ENCODE results near the gene SLC2A11.
"Not testable (repeated sequence)": the region's sequence is repeated elsewhere in the genome, so short reads cannot be mapped to it uniquely, and the experiment has no call there.

Gene SLC2A11

DNA sequence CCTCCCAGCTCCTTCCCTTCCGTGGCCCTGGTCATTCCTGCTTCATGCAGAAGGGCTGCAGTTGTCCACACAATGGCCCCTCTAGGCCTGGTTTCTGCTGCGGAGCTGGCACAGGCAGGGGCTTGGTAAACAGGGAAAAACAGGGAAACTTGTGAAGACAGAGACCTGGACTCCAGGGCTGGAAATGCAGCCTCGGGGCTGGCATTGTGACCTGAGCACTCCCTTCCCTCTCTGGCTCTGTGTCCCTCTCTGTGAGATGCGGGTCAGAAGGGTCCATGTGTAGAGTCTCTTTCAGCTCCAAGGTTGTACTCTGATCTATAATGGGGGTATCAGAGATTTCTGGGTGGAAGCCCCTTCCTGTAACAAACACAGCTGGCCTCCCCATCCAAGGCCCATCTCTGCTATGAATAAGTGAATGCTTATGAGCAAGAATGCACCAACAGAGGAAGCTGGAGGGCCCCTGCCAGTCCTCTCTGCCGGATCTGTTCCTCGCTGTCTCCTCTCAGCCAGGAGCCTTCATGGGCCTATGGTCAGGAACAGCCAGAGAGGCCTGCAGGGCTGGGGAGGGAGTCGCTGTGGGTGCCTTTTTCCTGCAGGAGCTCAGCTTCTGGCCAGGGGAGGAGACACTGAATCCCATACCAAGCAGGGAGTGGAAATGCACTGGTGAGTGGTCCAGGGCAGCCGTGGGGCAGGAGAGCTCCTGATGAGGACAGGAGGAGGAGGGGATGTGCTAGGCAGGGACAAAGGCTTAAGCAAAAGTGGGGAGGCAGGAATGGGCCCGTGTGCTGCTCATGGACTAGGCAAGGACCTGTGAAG is 12.2 kb upstream of the SLC2A11 start:
- in situ Hi-C loops (cut with MboI; ENCODE audit: low sequenced_read_pairs) = no loop called here

- in situ Hi-C loops (cut with MboI; ENCODE audit: low sequenced_read_pairs) = no loop called here
These were observed 11.6 kb upstream of the SLC2A11 start for GRCh38 chr22:23846081-23846469.

DNA sequence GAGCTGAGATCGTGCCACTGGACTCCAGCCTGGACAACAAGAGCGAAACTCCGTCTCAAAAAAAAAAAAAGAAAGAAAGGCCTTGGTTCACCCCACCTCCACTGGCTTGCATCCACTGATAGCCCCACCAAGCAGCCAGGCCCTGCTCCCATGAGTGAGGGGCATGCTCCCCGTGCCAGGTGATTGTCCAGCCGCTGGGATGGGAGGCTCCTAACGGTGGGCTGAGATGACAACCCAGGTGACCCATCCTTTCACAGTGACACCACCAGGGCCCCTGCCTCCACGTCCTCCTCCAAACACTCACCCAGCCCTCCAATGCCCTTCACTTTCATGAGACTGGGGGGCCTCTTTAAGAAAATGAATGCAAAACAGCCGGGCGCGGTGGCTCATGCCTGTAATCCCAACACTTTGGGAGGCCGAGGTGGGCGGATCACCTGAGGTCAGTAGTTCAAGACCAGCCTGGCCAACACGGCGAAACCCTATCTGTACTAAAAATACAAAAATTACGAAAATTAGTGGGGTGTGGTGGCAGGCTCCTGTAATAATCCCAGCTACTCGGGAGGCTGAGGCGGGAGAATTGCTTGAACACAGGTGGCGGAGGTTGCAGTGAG is 10.3 kb upstream of the SLC2A11 start:
- in situ Hi-C loops (cut with MboI; ENCODE audit: low sequenced_read_pairs) = no loop called here

DNA sequence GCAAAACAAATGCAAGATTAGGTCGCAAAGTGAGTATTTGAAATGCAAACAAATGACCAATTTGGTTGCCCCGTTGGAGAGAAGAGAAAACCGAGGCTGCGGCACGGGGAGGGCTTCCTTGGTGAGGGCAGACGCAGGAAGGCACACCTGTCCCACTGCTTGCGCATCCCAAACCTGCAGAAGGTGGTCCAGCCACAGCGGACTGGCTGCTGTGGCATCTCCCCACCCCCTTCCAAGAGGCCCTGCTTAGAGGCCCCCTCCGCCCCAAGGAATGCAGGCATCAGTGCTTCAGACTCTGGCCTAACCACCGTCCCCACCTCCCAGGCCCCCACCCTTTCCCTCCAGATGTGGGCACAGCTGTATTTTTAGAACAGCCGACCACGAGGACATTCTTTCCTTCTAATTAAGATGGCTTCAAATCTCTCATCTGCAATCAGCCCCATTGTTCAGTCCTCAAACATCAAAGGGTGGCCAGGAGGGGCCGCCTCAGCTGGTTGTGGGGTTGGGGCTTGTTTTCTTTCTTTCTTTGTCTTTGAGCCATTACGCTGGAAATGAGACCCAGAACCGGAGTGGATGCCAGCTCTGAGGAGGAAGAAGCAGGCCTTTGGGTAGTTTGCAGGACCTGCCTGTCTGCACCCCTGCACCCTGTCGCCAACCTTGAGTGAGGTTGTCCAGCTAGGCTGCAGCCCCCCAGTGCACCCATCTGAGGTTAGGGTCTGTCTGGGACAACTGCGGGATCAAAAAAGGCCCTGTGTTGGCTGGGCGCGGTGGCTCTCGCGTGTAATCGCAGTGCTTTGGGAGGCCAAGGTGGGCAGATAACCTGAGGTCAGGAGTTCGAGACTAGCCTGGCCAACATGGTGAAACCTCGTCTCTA is 9.4 kb upstream of the SLC2A11 start:
- in situ Hi-C loops (cut with MboI; ENCODE audit: low sequenced_read_pairs) = no loop called here

DNA sequence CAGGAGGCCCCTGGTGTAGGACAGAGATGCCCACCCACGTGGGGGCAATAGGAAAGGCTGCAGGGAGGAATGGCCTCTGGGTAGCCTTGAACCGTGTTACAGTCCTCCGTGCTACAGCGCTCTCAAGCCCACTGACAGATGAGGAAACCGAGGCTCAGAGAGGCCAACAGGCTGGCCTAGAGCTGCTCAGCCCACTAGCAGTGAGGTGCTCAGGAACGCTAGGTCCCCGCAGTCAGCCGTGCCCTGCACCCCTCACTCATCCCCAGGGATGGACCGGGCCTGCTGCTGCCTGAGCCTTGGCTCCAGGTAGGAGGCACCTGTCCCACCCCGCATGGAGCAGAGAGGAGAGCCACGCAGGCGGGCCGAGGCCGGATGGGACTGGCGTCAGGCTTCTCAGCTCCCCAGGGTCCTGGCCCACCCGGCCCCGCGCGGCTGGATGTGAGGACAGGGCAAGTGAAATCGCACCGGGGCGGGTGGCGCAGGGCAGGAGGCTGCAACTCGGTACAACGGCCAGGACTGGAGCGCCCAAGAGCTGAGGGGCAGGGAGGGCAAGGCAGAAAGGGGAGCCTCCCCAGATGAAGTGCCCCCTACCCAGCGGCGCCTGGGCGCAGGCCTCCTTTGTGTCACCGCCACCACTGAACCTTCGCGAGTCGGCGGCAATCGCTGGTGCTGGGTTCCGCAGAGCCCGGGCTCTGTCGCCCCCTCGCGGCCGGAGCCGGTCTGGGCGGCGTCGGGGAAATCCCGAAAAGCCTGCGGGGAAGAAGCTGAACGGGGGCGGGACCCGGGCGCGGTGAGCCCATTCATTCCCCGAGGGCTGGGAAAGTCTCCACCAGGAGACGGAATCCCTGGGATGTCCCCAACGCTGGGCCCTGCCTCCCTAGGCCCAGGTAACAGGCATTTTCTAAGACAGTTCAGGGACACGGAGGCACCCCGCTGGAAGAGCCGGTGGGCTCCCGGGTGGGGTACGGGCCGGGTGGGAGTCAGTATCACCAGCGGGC is 8.4 kb upstream of the SLC2A11 start:
- in situ Hi-C loops (cut with MboI; ENCODE audit: low sequenced_read_pairs) = no loop called here

DNA sequence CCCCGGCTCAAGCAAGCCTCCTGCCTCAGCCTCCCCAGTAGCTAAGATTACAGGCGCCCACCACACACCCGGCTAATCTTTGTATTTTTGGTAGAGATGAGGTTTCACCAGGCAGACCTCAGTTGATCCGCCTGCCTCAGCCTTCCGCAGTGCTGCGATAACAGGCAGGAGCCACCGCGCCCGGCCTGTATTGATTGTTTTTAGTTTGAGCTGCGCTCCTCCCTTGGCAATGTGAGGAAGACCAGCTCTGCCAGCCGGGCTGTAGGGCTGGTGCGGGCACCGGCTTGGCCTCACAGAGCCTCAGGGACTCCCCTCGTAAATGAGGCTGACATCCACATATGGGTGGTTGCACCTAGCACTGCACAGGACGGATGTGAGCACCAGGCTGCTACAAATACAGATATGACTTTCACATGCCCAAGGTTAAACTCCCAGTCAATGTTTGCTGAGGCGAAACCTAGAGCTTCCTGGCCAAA is 7.5 kb upstream of the SLC2A11 start:
- in situ Hi-C loops (cut with MboI; ENCODE audit: low sequenced_read_pairs) = no loop called here

DNA sequence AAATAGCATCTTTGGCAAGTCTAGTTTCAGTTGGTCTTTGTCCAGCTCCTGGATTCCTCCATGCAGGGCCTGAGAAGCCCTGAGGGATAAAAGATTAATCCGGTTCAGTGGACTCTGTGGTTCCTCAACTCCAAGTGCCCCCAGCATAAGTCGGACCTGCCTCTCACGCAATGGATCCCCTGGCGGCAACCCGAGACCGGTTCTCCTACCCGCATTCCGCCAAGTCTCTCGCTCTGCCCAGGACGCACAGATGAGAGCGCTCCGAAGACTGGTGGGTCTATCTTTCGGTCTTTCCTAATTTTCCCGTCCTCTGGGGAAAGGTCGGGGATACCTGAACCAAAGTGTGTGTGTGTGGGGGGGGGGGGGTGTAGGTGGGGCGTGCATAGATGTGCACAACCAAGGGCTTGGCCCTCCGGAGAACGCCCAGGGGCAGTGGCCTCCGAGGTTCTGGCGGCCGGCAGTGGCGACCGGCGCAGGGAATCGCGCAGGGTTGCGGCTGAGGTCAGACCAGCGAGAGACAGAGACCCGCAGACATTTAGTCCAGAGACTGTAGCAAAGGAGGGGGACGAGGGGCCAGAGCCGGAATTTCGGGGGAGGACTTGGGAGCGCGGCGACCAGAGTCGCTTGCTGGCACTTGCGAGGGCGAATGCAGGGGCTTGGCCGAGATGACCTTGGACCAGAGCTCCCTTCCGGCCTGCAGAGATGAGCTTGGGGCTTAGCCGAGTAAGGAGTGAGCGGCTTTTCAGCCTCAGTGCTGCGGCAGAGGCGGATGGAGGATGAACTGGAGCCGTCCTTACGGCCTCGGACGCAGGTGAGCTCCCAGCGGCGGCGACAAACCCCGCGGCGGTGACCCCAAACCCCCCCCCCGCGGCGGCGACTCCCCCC is 712 bp upstream of the SLC2A11 start:
- in situ Hi-C loops (cut with MboI; ENCODE audit: low sequenced_read_pairs) = no loop called here

- in situ Hi-C loops (cut with MboI; ENCODE audit: low sequenced_read_pairs) = no loop called here
These were observed 775 bp downstream of the SLC2A11 start for GRCh38 chr22:23858484-23858815.

- in situ Hi-C loops (cut with MboI; ENCODE audit: low sequenced_read_pairs) = no loop called here
These were observed 1.5 kb downstream of the SLC2A11 start for GRCh38 chr22:23859201-23859600.

DNA sequence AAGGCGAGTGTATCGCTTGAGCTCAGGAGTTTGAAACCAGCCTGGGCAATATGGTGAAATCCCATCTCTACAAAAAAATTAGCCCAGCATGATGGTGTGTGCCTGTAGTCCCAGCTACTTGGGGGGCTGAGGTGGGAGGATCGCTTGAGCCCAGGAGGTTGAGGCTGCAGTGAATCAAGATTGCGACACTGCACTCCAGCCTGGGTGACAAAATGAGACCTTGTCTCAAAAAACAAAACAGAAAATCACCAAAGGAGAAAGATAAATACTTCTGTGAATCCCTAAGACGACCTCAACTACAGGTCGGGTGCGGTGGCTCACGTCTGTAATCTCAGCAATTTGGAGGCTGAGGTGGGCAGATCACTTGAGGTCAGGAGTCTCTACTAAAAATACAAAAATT is 2.5 kb downstream of the SLC2A11 start:
- in situ Hi-C loops (cut with MboI; ENCODE audit: low sequenced_read_pairs) = not testable (repeated sequence)

DNA sequence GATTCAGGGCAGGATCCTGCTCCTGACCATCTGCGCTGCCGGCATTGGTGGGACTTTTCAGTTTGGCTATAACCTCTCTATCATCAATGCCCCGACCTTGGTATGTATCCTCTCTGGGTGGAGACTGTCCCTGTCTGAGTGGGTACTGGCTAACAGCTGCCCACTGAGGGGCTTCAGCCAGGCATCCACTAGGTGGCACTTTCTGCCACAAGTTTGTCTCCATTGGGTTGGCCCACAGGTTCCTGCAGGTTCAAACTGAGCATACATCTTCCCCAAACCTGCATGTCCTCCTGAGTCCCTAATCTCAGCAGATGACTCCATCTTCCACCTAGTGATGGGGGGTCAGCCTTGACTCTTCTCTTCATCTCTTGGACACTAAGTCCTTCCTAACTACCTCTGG is 4.4 kb downstream of the SLC2A11 start:
- in situ Hi-C loops (cut with MboI; ENCODE audit: low sequenced_read_pairs) = no loop called here

- in situ Hi-C loops (cut with MboI; ENCODE audit: low sequenced_read_pairs) = not testable (repeated sequence)
These were observed 7.0 kb downstream of the SLC2A11 start for GRCh38 chr22:23864499-23865154.

GRCh38 chr22:23868580-23868979 is 10.9 kb downstream of the SLC2A11 start:
- in situ Hi-C loops (cut with MboI; ENCODE audit: low sequenced_read_pairs) = no loop called here

GRCh38 chr22:23874871-23875270 is 17.2 kb downstream of the SLC2A11 start:
- in situ Hi-C loops (cut with MboI; ENCODE audit: low sequenced_read_pairs) = no loop called here

DNA sequence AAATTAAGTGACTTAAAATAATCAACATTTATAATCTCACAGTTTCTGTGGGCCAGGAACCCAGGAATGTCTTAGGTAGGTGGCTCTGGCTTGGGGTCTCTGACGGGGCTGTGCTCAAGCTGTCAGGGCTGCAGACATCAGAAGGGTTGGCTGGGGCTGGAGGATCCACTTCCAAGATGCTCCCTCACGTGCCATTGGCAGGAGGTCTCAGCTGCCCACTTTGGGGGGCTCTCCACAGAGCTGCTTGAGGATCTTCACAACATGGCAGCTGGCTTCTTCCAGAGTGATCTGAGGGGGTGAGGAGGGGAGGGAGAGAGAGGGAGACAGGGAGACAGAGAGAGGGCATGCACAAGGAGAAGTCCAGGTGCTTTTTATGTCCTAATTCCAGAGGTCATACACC is 18.1 kb downstream of the SLC2A11 start:
- in situ Hi-C loops (cut with MboI; ENCODE audit: low sequenced_read_pairs) = no loop called here

DNA sequence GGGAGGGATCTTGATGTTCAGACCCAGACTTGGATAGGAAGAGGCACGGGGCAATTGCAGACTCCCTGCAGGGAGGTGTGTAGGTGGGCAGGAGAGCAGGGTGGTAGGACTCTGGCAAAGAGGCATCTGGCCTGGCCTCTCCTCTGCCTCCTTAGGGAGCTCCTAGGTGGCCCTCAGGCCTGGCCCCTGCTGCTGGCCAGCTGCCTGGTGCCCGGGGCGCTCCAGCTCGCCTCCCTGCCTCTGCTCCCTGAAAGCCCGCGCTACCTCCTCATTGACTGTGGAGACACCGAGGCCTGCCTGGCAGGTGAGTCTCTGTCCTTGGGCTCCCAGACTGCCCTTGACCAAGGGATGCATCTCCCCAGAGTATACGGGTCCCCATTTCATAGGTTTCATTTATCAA is 19.9 kb downstream of the SLC2A11 start:
- in situ Hi-C loops (cut with MboI; ENCODE audit: low sequenced_read_pairs) = no loop called here

GRCh38 chr22:23878219-23878618 is 20.5 kb downstream of the SLC2A11 start:
- in situ Hi-C loops (cut with MboI; ENCODE audit: low sequenced_read_pairs) = no loop called here

- in situ Hi-C loops (cut with MboI; ENCODE audit: low sequenced_read_pairs) = no loop called here
These were observed 24.7 kb downstream of the SLC2A11 start for GRCh38 chr22:23882370-23882769.

- in situ Hi-C loops (cut with MboI; ENCODE audit: low sequenced_read_pairs) = no loop called here
These were observed 26.0 kb downstream of the SLC2A11 start for GRCh38 chr22:23883658-23884057.
